HFF-Myc (cell line): Measurements from ENCODE around the gene FBN2.

Source experiments
- DNase-seq: peaks from one replicate; pipeline ENCODE4 v3.0.0-alpha.2; 2011; ENCODE audit warnings: low read depth; ENCODE audit errors: extremely low read depth
- H3K4me3 ChIP-seq: replicated peaks from 2 replicates; pipeline ENCODE4 v1.5.1; 2011; ENCODE audit warnings: low read depth, mild to moderate bottlenecking, control low read depth, low read length
- CTCF ChIP-seq: IDR thresholded peaks from 2 replicates; pipeline ENCODE4 v1.5.1; 2012; ENCODE audit warnings: mild to moderate bottlenecking, low read depth, low read length, control low read depth; ENCODE audit errors: missing control alignments

FBN2 gene

DNA sequence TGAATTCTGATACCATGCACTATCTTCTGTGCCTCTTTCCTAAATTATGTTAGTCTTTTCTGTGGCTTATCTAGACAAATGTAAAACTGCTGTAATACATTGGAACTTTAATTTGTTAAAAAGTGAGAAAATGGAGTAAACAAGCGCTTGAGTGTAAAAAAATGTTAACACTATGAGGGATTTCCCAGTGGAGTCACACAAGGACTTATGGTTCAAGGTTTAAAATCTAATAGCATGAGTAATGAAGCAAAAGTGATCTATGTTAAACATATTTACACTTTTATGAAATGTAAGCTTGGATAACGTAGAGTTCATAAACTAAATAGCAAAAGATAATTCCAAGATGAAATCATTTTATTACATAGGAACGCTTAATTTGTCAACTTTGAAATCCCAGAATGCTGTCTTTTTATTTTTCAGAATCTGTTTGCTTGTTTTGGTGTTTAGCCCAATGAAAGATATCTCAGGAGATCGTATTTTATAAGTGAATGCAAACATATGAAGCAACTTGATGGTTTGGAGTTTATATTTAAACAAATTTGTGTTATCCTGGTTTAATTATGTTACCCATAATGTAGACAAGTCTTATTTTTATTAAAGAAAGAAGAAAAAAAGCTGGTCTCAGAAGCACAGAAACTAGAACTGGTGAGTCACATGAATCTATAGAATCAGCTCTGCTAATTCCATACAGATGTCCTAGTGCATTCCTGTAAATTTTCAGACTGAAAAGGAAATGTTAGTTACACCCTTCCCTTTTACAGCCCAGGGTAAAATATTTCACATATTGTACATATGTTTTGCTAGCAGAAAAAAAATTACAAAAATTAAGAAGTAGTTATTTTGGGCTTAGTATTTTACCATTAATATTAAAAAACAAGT lies 34.2 kb upstream of the FBN2 start:
- peak; percentile 57 for DNase-seq

DNA sequence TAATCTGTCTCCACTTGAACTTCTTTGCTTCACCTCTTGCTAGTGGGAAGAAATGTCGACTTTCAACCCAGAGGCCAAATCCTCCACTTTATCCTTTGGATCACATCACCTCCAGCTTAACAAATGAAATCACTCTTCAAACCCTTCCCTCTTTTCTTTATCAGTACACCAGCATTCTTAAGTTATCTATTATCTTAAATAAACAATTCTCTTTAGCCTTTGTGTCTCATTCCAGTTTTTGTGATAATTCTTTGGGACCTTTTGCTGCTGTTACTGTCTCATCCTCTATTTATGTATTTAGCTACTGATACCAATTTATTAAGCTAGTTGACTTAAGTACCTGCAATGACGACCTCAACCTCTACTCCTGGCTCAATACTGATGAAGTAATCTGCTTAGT lies 28.1 kb upstream of the FBN2 start:
- no peak overlapping the region for H3K4me3 ChIP-seq
- no peak for TF ChIP-seq CTCF
- no peak for DNase-seq

More for the DNA sequence above, 34.2 kb upstream of the FBN2 start:
- no peak for TF ChIP-seq CTCF
- H3K4me3 ChIP-seq: no peak overlapping the region

DNA sequence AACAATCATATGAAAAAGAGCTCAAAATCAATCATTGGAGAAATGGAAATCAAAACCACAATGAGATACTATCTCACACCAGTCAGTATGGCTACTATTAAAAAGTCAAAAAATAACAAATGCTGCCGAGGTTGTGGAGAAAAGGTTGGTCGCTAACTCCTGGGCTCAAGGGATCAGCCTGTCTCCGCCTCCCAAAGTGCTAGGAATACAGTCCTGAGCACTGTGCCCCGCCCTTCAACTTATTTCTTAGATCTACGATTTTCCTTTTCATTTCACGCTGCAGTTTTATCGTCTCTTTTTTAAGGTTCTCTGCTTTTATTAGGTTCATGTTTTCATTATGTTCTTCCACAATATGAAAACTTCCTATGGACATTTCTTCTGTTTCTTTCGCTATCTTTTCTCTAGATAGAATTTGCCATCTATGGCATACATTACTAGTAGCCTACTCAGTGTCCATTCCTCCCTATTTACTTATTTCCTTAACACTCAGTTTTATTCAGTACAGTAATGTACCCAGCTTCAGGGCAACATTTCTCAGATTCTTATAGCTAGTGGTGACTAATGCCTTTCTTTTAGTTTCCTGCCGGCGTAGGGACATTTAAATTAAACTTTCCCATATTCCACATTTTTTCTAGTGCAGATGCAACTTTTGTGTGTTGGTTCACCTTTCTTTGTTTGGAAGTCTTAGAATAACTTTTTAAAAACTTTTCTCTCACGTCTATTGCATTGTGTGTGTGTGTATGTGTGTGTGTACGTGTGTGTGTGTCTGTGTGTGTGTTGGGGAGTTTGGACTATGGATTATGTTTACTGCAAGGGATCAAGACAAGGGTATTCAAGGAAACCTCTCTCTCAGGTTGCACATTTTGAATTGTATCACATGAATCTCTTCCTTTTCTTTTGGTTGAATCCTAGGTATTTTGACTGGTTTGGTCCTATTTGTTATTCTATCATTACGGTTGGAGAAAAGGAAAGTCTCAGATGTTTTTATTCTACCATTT lies 21.6 kb upstream of the FBN2 start:
- DNase-seq: no peak
- TF ChIP-seq CTCF: no peak
- H3K4me3 ChIP-seq: no peak overlapping the region

- TF ChIP-seq CTCF: no peak
- no peak for DNase-seq
- H3K4me3 ChIP-seq: no peak overlapping the region
Measured at GRCh38 chr5:128553747-128554146, 15.7 kb upstream of the FBN2 start.

- TF ChIP-seq CTCF: no peak
- no peak overlapping the region for H3K4me3 ChIP-seq
- no peak for DNase-seq
Measured at GRCh38 chr5:128551476-128551875, 13.4 kb upstream of the FBN2 start.

DNA sequence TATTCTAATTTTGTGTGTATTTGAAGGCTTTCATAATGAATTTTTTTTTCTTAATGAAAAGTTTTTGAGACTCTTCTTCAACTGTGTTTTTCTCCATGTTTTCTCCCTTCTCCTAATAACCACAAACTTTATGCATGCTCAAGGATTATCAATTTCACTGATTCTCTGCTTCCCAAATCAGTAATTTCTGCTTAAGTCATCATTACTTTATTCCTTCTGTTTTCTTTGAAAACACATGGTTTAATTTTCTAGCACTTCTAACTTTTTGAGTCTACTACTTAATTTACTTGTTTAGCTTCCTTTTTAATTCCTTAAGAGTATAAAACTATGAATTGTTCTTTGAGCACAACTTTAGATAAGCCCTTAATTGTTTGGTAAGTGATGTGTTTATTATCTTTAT lies 11.5 kb upstream of the FBN2 start:
- TF ChIP-seq CTCF: no peak
- no peak overlapping the region for H3K4me3 ChIP-seq
- no peak for DNase-seq
